HEK293T (cell line): ENCODE results near the gene SHD.

Experiments
- CTCF ChIA-PET: fragments of 350-600 bp; formaldehyde crosslinking; extraction: SDS; loops from one replicate; lab custom pipeline; 2021; ENCODE audit warnings: antibody characterized with exemption, inconsistent platforms; lab: Yijun Ruan, JAX
- POLR2A ChIA-PET: fragments of 350-600 bp; formaldehyde crosslinking; extraction: SDS; loops from one replicate; lab custom pipeline; 2020; ENCODE audit warnings: antibody characterized with exemption, inconsistent platforms; lab: Yijun Ruan, JAX
- DNase-seq: peaks from one replicate; pipeline ENCODE4 v3.0.0; 2012; ENCODE audit warnings: mixed read lengths; ENCODE audit errors: extremely low spot score
- ARNT ChIP-seq: fragments of 450-650 bp; IDR thresholded peaks from 2 replicates; pipeline ENCODE4 v1.6.1; 2017; ENCODE audit warnings: mild to moderate bottlenecking
- BHLHE40 ChIP-seq: fragments of 450-650 bp; IDR thresholded peaks from 2 replicates; pipeline ENCODE4 v1.6.1; 2016; ENCODE audit warnings: mild to moderate bottlenecking, moderate library complexity, borderline replicate concordance
- CTBP1 ChIP-seq: fragments of 450-650 bp; IDR thresholded peaks from 2 replicates; pipeline ENCODE4 v1.6.1; 2016; ENCODE audit warnings: borderline replicate concordance
- ELF4 ChIP-seq: fragments of 450-650 bp; IDR thresholded peaks from 2 replicates; pipeline ENCODE4 v1.6.1; 2017; ENCODE audit warnings: antibody characterized with exemption
- FOXA1 ChIP-seq: fragments of 450-650 bp; IDR thresholded peaks from 2 replicates; pipeline ENCODE4 v1.6.1; 2016; ENCODE audit warnings: mild to moderate bottlenecking
- FOXK2 ChIP-seq: fragments of 450-650 bp; IDR thresholded peaks from 2 replicates; pipeline ENCODE4 v1.6.1; 2016; ENCODE audit warnings: mild to moderate bottlenecking
- FOXM1 ChIP-seq: fragments of 450-650 bp; IDR thresholded peaks from 2 replicates; pipeline ENCODE4 v1.6.1; 2017; ENCODE audit warnings: mild to moderate bottlenecking, borderline replicate concordance
- HDGF ChIP-seq: fragments of 450-650 bp; IDR thresholded peaks from 2 replicates; pipeline ENCODE4 v1.6.1; 2017; ENCODE audit warnings: antibody characterized with exemption, borderline replicate concordance
- L3MBTL2 ChIP-seq: fragments of 450-650 bp; conservative IDR thresholded peaks from 2 replicates; pipeline ENCODE4 v1.6.1; 2016; ENCODE audit warnings: mild to moderate bottlenecking
- LEF1 ChIP-seq: fragments of 450-650 bp; IDR thresholded peaks from 2 replicates; pipeline ENCODE4 v1.6.1; 2017; ENCODE audit warnings: mild to moderate bottlenecking, borderline replicate concordance
- NFRKB ChIP-seq: fragments of 450-650 bp; IDR thresholded peaks from 2 replicates; pipeline ENCODE4 v1.6.1; 2016; ENCODE audit warnings: mild to moderate bottlenecking, moderate library complexity
- PKNOX1 ChIP-seq: fragments of 450-650 bp; IDR thresholded peaks from 2 replicates; pipeline ENCODE4 v1.6.1; 2016
- SP1 ChIP-seq: fragments of 450-650 bp; IDR thresholded peaks from 2 replicates; pipeline ENCODE4 v1.6.1; 2017
- SUZ12 ChIP-seq: fragments of 450-650 bp; IDR thresholded peaks from 2 replicates; pipeline ENCODE4 v1.6.1; 2016; ENCODE audit warnings: mild to moderate bottlenecking
- TARDBP ChIP-seq: fragments of 450-650 bp; IDR thresholded peaks from 2 replicates; pipeline ENCODE4 v1.6.1; 2016
- ZNF384 ChIP-seq: fragments of 450-650 bp; IDR thresholded peaks from 2 replicates; pipeline ENCODE4 v1.6.1; 2016

SHD gene

GRCh38 chr19:4264812-4265211, 14.3 kb upstream of the SHD start:
- ChIA-PET CTCF (no interaction called here), POLR2A (no interaction called here)
- no peak for DNase-seq
- TF ChIP-seq PKNOX1, result no peak
- TF ChIP-seq FOXM1, result no peak
- TF ChIP-seq ELF4, result no peak
- no peak for TF ChIP-seq TARDBP
- no peak for TF ChIP-seq SUZ12

GRCh38 chr19:4266253-4267000, 12.6 kb upstream of the SHD start:
- POLR2A ChIA-PET, result interaction anchor here (0.7 to 3.7 kb wide), 5 partner anchors 11 to 177 kb away, joined by 3 to 23 read pairs (median 6); partner anchors contain the start of gene MPND
- DNase-seq, result no peak
- CTCF ChIA-PET, result interaction anchor here (0.6 to 2.2 kb wide), 24 partner anchors 10 to 494 kb away, joined by 3 to 32 read pairs (median 4); partner anchors contain the start of genes CHAF1A, MPND, SH3GL1 and YJU2
- TF ChIP-seq ELF4 (no peak), SP1 (no peak), FOXK2 (no peak), FOXM1 (no peak), HDGF (no peak), NFRKB (no peak), ZNF384 (no peak), BHLHE40 (no peak), SUZ12 (no peak), CTBP1 (no peak), PKNOX1 (no peak)

- POLR2A ChIA-PET, result interaction anchor here (1.3 to 3.7 kb wide), 5 partner anchors 10 to 135 kb away, joined by 4 to 23 read pairs (median 6); partner anchors contain the start of genes CHAF1A and MPND
- TF ChIP-seq BHLHE40 (no peak), FOXM1 (peak; percentile 63; the same call in 1 of the 2 replicates), ELF4 (no peak)
- CTCF ChIA-PET, result interaction anchor here (0.5 to 2.2 kb wide), 36 partner anchors 9 to 526 kb away, joined by 3 to 32 read pairs (median 4); partner anchors contain the start of genes CHAF1A, MPND, SH3GL1 and SHD
- peak; percentile 80 for DNase-seq
Observed at GRCh38 chr19:4267101-4267900, 11.8 kb upstream of the SHD start.

GRCh38 chr19:4267901-4268815, 10.9 kb upstream of the SHD start:
- ChIA-PET POLR2A (interaction anchor here (1.3 to 3.7 kb wide), 4 partner anchors 9 to 134 kb away, joined by 4 to 23 read pairs (median 6); partner anchors contain the start of genes CHAF1A and MPND), CTCF (interaction anchor here (0.6 to 2.2 kb wide), 16 partner anchors 10 to 1427 kb away, joined by 3 to 18 read pairs (median 4); partner anchors contain the start of genes MPND and ZNF555)
- no peak for DNase-seq
- TF ChIP-seq ARNT (no peak), L3MBTL2 (no peak), ZNF384 (no peak), LEF1 (no peak), ELF4 (no peak), BHLHE40 (no peak), TARDBP (no peak), CTBP1 (no peak), FOXM1 (no peak), FOXK2 (no peak), FOXA1 (no peak), PKNOX1 (no peak), NFRKB (no peak), HDGF (no peak)

GRCh38 chr19:4268816-4269430, 10.1 kb upstream of the SHD start:
- POLR2A ChIA-PET, result interaction anchor here (1.3 to 3.7 kb wide), 2 partner anchors 74 to 133 kb away, joined by 5 to 23 read pairs; partner anchors contain the start of genes CHAF1A and MPND
- no peak for TF ChIP-seq ZNF384
- no peak for TF ChIP-seq CTBP1
- DNase-seq, result no peak
- CTCF ChIA-PET, result interaction anchor here (1.0 to 2.2 kb wide), 3 partner anchors 9 to 84 kb away, joined by 3 to 18 read pairs (median 4); partner anchors contain the start of gene MPND
